ENCODE measurements around the gene RPUSD1.

DNA sequence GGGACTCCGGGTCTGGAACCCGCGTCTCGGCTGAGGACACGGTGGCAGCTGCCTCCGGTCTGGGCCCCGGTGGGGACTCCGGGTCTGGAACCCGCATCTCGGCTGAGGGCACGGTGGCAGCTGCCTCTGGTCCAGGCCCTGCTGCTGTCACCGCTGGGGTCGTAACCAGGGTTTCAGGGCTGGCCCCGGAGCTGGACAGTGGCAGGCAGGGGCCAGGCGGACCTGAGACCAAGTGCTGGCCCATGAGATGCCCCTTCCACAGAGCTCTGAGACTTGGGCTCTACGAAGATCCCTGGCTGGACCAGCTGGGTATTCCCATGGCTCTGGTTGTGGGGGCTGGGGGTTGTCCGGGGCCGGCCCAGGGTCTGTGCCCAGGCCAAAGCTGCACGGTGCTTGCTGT lies 3.8 kb downstream of the RPUSD1 start:
- TF ChIP-seq, protein P1, sequence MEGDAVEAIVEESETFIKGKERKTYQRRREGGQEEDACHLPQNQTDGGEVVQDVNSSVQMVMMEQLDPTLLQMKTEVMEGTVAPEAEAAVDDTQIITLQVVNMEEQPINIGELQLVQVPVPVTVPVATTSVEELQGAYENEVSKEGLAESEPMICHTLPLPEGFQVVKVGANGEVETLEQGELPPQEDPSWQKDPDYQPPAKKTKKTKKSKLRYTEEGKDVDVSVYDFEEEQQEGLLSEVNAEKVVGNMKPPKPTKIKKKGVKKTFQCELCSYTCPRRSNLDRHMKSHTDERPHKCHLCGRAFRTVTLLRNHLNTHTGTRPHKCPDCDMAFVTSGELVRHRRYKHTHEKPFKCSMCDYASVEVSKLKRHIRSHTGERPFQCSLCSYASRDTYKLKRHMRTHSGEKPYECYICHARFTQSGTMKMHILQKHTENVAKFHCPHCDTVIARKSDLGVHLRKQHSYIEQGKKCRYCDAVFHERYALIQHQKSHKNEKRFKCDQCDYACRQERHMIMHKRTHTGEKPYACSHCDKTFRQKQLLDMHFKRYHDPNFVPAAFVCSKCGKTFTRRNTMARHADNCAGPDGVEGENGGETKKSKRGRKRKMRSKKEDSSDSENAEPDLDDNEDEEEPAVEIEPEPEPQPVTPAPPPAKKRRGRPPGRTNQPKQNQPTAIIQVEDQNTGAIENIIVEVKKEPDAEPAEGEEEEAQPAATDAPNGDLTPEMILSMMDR (conservative IDR thresholded peaks at IDR 0.05; ENCODE audit: low read depth, low read length): no peak
- no peak for TF ChIP-seq EZH2 (IDR thresholded peaks at IDR 0.05; ENCODE audit: borderline replicate concordance, low read depth, low read length, poor library complexity, severe bottlenecking)

All from A673 (cell line).